Mesodermal cell (in vitro differentiated cells): ENCODE measurements around the gene DHRS1.
A peak's percentile ranks its signal among the peaks of the same experiment; 100 is the strongest.

ENCODE experiments used
- H3K27ac ChIP-seq: 2 replicates; pipeline ENCODE4 v1.7.0; 2013; ENCODE audit warnings: mild to moderate bottlenecking, low read depth, low read length, moderate library complexity; ENCODE audit not compliant: severe bottlenecking
- H3K36me3 ChIP-seq: 2 replicates; pipeline ENCODE4 v1.7.1; 2013; ENCODE audit warnings: mild to moderate bottlenecking, low read length, moderate library complexity; ENCODE audit not compliant: control insufficient read depth, insufficient read depth
- H3K4me1 ChIP-seq: one replicate; pipeline ENCODE4 v1.7.1; 2013; ENCODE audit warnings: mild to moderate bottlenecking, low read length; ENCODE audit not compliant: insufficient read depth, control insufficient read depth, poor library complexity, severe bottlenecking
- H3K4me3 ChIP-seq: 2 replicates; pipeline ENCODE4 v1.7.0; 2013; ENCODE audit warnings: low read length, control low read depth, mild to moderate bottlenecking; ENCODE audit not compliant: insufficient read depth, poor library complexity, severe bottlenecking; ENCODE audit errors: extremely low read depth
- H3K9me3 ChIP-seq: 2 replicates; pipeline ENCODE4 v1.7.1; 2013; ENCODE audit warnings: mild to moderate bottlenecking, low read length, moderate library complexity; ENCODE audit not compliant: control insufficient read depth
- WGBS, 2 experiments: methylation state at CpG; one replicate each; pipeline ENCODE4 v1.1.5; 2013; ENCODE audit warnings: missing lambda C conversion rate in 2 of 2; ENCODE audit not compliant: insufficient coverage in 2 of 2; 5-methylcytosine and 5-hydroxymethylcytosine counted together

DHRS1 gene

GRCh38 chr14:24270537-24271133 is 28.9 kb downstream of the DHRS1 start:
- WGBS, 2 experiments = 30 to 34% methylated on average over 12 to 13 of the region's 13 CpGs
- Histone ChIP-seq H3K4me1 (no peaks in the 10 kb centered on the region), H3K36me3 (peaks cover 16% of the 10 kb centered on the region), H3K4me3 (peak overlapping the region; percentile 86), H3K27ac (peak overlapping the region; percentile 99), H3K9me3 (no peaks in the 10 kb centered on the region)

GRCh38 chr14:24269910-24270536 is 29.6 kb downstream of the DHRS1 start:
- 98 to 100% methylated on average over 13 of the region's 14 CpGs for WGBS, 2 experiments
- Histone ChIP-seq H3K9me3 (no peaks in the 10 kb centered on the region), H3K4me1 (no peaks in the 10 kb centered on the region), H3K4me3 (no peak overlapping the region), H3K36me3 (peaks cover 16% of the 10 kb centered on the region), H3K27ac (no peak overlapping the region)

- H3K4me1 ChIP-seq = no peaks in the 10 kb centered on the region
- 88 to 98% methylated on average over 7 to 8 of the region's 8 CpGs for WGBS, 2 experiments
- H3K36me3 ChIP-seq = peaks cover 16% of the 10 kb centered on the region
- no peaks in the 10 kb centered on the region for H3K9me3 ChIP-seq
- H3K4me3 ChIP-seq = no peak overlapping the region
- no peak overlapping the region for H3K27ac ChIP-seq
These were observed 30.2 kb downstream of the DHRS1 start for GRCh38 chr14:24269368-24269767.

- 87 to 99% methylated on average over 5 to 7 of the region's 9 CpGs for WGBS, 2 experiments
- Histone ChIP-seq H3K9me3 (no peaks in the 10 kb centered on the region), H3K4me3 (no peak overlapping the region), H3K27ac (no peak overlapping the region), H3K36me3 (peaks cover 16% of the 10 kb centered on the region), H3K4me1 (no peaks in the 10 kb centered on the region)
These were observed 31.4 kb downstream of the DHRS1 start for GRCh38 chr14:24268225-24268624.

- Histone ChIP-seq H3K4me3 (no peak overlapping the region), H3K4me1 (no peaks in the 10 kb centered on the region), H3K9me3 (no peaks in the 10 kb centered on the region), H3K27ac (no peak overlapping the region), H3K36me3 (peaks cover 16% of the 10 kb centered on the region)
- 95 to 98% methylated on average over 9 of the region's 9 CpGs for WGBS, 2 experiments
These were observed 32.1 kb downstream of the DHRS1 start for GRCh38 chr14:24267516-24267915.

- Histone ChIP-seq H3K36me3 (peaks cover 16% of the 10 kb centered on the region), H3K4me3 (no peak overlapping the region), H3K9me3 (no peaks in the 10 kb centered on the region), H3K27ac (no peak overlapping the region), H3K4me1 (no peaks in the 10 kb centered on the region)
- 96 to 98% methylated on average over 15 to 17 of the region's 18 CpGs for WGBS, 2 experiments
These were observed 33.0 kb downstream of the DHRS1 start for GRCh38 chr14:24266344-24267244.

- H3K4me3 ChIP-seq = no peak overlapping the region
- peaks cover under 1% of the 10 kb centered on the region for H3K4me1 ChIP-seq
- H3K36me3 ChIP-seq = peaks cover 16% of the 10 kb centered on the region
- H3K27ac ChIP-seq = no peak overlapping the region
- WGBS, 2 experiments = 90 to 91% methylated on average over 5 to 6 of the region's 6 CpGs
- no peaks in the 10 kb centered on the region for H3K9me3 ChIP-seq
These were observed 35.3 kb downstream of the DHRS1 start for GRCh38 chr14:24264298-24264697.

GRCh38 chr14:24263848-24264247 is 35.7 kb downstream of the DHRS1 start:
- peaks cover 3% of the 10 kb centered on the region for H3K4me1 ChIP-seq
- peaks cover 11% of the 10 kb centered on the region for H3K36me3 ChIP-seq
- H3K27ac ChIP-seq = no peak overlapping the region
- no peak overlapping the region for H3K4me3 ChIP-seq
- WGBS, 2 experiments = 87 to 100% methylated on average over 3 of the region's 6 CpGs
- no peaks in the 10 kb centered on the region for H3K9me3 ChIP-seq

- Histone ChIP-seq H3K27ac (no peak within 1 kb of the TSS), H3K4me1 (peaks cover 3% of the 10 kb centered on the region), H3K36me3 (peaks cover 12% of the 10 kb centered on the region), H3K4me3 (no peak within 1 kb of the TSS), H3K9me3 (no peaks in the 10 kb centered on the region)
- 70 to 79% methylated on average over 8 to 11 of the region's 14 CpGs for WGBS, 2 experiments
These were observed 36.5 kb downstream of the DHRS1 start, which contains the start of gene TGM1 for GRCh38 chr14:24262821-24263733. Gene TGM1, minus strand, starts transcription at chr14:24263177. Its CDS starts 825 bp downstream, at chr14:24262352.

GRCh38 chr14:24261969-24262327 is 37.6 kb downstream of the DHRS1 start:
- Histone ChIP-seq H3K36me3 (peaks cover 12% of the 10 kb centered on the region), H3K9me3 (no peaks in the 10 kb centered on the region), H3K27ac (no peak overlapping the region), H3K4me1 (peaks cover 3% of the 10 kb centered on the region), H3K4me3 (no peak overlapping the region)
- 91 to 93% methylated on average over 17 to 19 of the region's 19 CpGs for WGBS, 2 experiments
